GM12878 (cell line): ENCODE data around the gene DDX20. TPM values are rescaled to one million over a fixed set of nuclear protein-coding genes. Genes with fewer than 3 reads are reported as not detected.

Experiments
- ATAC-seq: fragments of 200-7000 bp; cut with Tn5 transposase; 3 replicates; pipeline ENCODE4 v1.9.1; 2020; ENCODE audit warnings: mild to moderate bottlenecking, moderate library complexity
- BruUV-seq: library from RNA; stranded (reverse); fragments of 400-500 nt; replicated peaks from 2 replicates; lab custom pipeline; 2021; lab: Mats Ljungman, UMichigan
- CTCF ChIA-PET: fragments of 300-600 bp; sonication (Branson Sonifier 250); formaldehyde crosslinking; extraction: SDS; loops from one replicate; lab custom pipeline; 2021; ENCODE audit warnings: inconsistent platforms; lab: Yijun Ruan, JAX
- POLR2A ChIA-PET: fragments of 350-600 bp; formaldehyde crosslinking; extraction: SDS; loops from one replicate; lab custom pipeline; 2021; ENCODE audit warnings: inconsistent platforms; lab: Charles Lee
- RAD21 ChIA-PET: fragments of 300-600 bp; sonication (Branson Sonifier 250); formaldehyde crosslinking; loops from one replicate; lab custom pipeline; 2023; ENCODE audit warnings: antibody characterized with exemption; ENCODE audit not compliant: unreplicated experiment; lab: Charles Lee
- SMC1A ChIA-PET: fragments of 300-600 bp; sonication (Branson Sonifier 250); formaldehyde crosslinking; loops from one replicate; lab custom pipeline; 2023; ENCODE audit not compliant: unreplicated experiment, uncharacterized antibody; lab: Charles Lee
- DNase-seq: peaks from one replicate; pipeline ENCODE4 v3.0.0-alpha.2; 2011; ENCODE audit warnings: low read depth, low spot score
- FAIRE-seq: peaks from 3 replicates; lab custom pipeline; 2011; peaks lifted over from hg19 to GRCh38; lab: Jason Lieb, UNC
- H2AFZ ChIP-seq: 2 replicates; pipeline ENCODE4 v1.6.0; 2011; ENCODE audit warnings: low read depth, low read length, control low read depth; ENCODE audit not compliant: control insufficient read depth
- H3K27ac ChIP-seq: 2 replicates; pipeline ENCODE4 v1.5.1; 2011; ENCODE audit warnings: control low read depth; ENCODE audit not compliant: control insufficient read depth, insufficient read depth
- H3K27me3 ChIP-seq, 2 experiments: replicated peaks in 1 of 2; 2 replicates each; pipeline versions ENCODE4 v1.6.0 to v1.6.1; 2011; ENCODE audit warnings: low read length in 1 of 2; ENCODE audit not compliant: control insufficient read depth in 2 of 2, insufficient read depth in 2 of 2
- H3K36me3 ChIP-seq, 2 experiments: 2 replicates each; pipeline ENCODE4 v1.5.1; 2011; ENCODE audit warnings: low read length in 1 of 2; ENCODE audit not compliant: control insufficient read depth in 2 of 2, insufficient read depth in 2 of 2
- H3K4me1 ChIP-seq: 2 replicates; pipeline ENCODE4 v1.6.1; 2011; ENCODE audit warnings: mild to moderate bottlenecking, low read length, moderate library complexity, mixed read lengths; ENCODE audit not compliant: control insufficient read depth, insufficient read depth
- H3K4me2 ChIP-seq: 2 replicates; pipeline ENCODE4 v1.6.0; 2011; ENCODE audit warnings: control low read depth; ENCODE audit not compliant: control insufficient read depth, insufficient read depth
- H3K4me3 ChIP-seq: fragments of 200-600 bp; sonication (generic); 2 replicates; pipeline ENCODE4 v1.5.1; 2016
- H3K79me2 ChIP-seq: 2 replicates; pipeline ENCODE4 v1.6.0; 2011; ENCODE audit warnings: low read length; ENCODE audit not compliant: control insufficient read depth, insufficient read depth
- H3K9ac ChIP-seq: 2 replicates; pipeline ENCODE4 v1.8.0; 2011; ENCODE audit warnings: low read length, control low read depth, mixed read lengths; ENCODE audit not compliant: control insufficient read depth, insufficient read depth
- H3K9me3 ChIP-seq: replicated peaks from 3 replicates; pipeline ENCODE4 v1.5.1; 2011; ENCODE audit warnings: mild to moderate bottlenecking, low read length; ENCODE audit not compliant: control insufficient read depth, insufficient read depth
- H4K20me1 ChIP-seq: 2 replicates; pipeline ENCODE4 v1.6.0; 2011; ENCODE audit not compliant: control insufficient read depth, insufficient read depth
- CHD1 ChIP-seq: IDR thresholded peaks from 2 replicates; pipeline ENCODE4 v1.6.1; 2012; ENCODE audit warnings: low read depth, low read length, improper control_type of control experiment
- CHD2 ChIP-seq: IDR thresholded peaks from 2 replicates; pipeline ENCODE4 v1.6.1; 2011; ENCODE audit warnings: low read depth, low read length, improper control_type of control experiment, borderline replicate concordance
- CREB1 ChIP-seq: IDR thresholded peaks from 2 replicates; pipeline ENCODE4 v1.6.1; 2012; ENCODE audit warnings: low read depth, mild to moderate bottlenecking, inconsistent platforms
- E2F4 ChIP-seq: IDR thresholded peaks from 2 replicates; pipeline ENCODE4 v1.6.1; 2012; ENCODE audit warnings: low read depth, low read length, improper control_type of control experiment
- E2F8 ChIP-seq: fragments of 450-650 bp; IDR thresholded peaks from 2 replicates; pipeline ENCODE4 v1.6.1; 2018; ENCODE audit warnings: mild to moderate bottlenecking, low read depth, moderate library complexity; ENCODE audit not compliant: partially characterized antibody
- HDAC2 ChIP-seq: fragments of 200-600 bp; sonication (generic); IDR thresholded peaks from 2 replicates; pipeline ENCODE4 v1.6.1; 2017
- MXI1 ChIP-seq: fragments of 150-350 bp; IDR thresholded peaks from 2 replicates; pipeline ENCODE4 v1.6.1; 2011; ENCODE audit warnings: low read depth, mild to moderate bottlenecking, inconsistent platforms, low read length, improper control_type of control experiment
- NFYA ChIP-seq: IDR thresholded peaks from 2 replicates; pipeline ENCODE4 v1.6.1; 2011; ENCODE audit warnings: low read depth, mild to moderate bottlenecking, low read length, improper control_type of control experiment, borderline replicate concordance
- POLR2AphosphoS2 ChIP-seq: IDR thresholded peaks from 2 replicates; pipeline ENCODE4 v1.6.1; 2011; ENCODE audit warnings: low read depth, mild to moderate bottlenecking, low read length, improper control_type of control experiment, moderate library complexity
- RELB ChIP-seq: fragments of 450-650 bp; IDR thresholded peaks from 2 replicates; pipeline ENCODE4 v1.6.1; 2017; ENCODE audit warnings: low read depth, mild to moderate bottlenecking, moderate library complexity
- REST ChIP-seq: IDR thresholded peaks from 2 replicates; pipeline ENCODE4 v1.6.1; 2012; ENCODE audit warnings: mild to moderate bottlenecking, low read depth, low read length
- SMAD5 ChIP-seq: IDR thresholded peaks from 2 replicates; pipeline ENCODE4 v1.6.1; 2016; ENCODE audit warnings: antibody characterized with exemption, low read depth
- SMC3 ChIP-seq: IDR thresholded peaks from 2 replicates; pipeline ENCODE4 v1.6.1; 2011; ENCODE audit warnings: low read length, improper control_type of control experiment, borderline replicate concordance
- SP1 ChIP-seq: IDR thresholded peaks from one replicate; pipeline ENCODE4 v1.6.1; 2011; ENCODE audit warnings: low read depth, low read length
- WGBS: methylation state at CpG from one replicate; pipeline ENCODE4 v1.1.6; 2016; ENCODE audit warnings: low lambda C conversion rate; ENCODE audit not compliant: insufficient replicate concordance, insufficient coverage; ENCODE audit errors: missing lambda C conversion rate; 5-methylcytosine and 5-hydroxymethylcytosine counted together
- in situ Hi-C: fragments of 300-500 bp; cut with MboI; formaldehyde crosslinking; loops from 9 replicates; pipeline ENCODE4 v1.14.3; 2018; ENCODE audit warnings: mixed read lengths
- intact Hi-C: fragments of 100-400 bp; cut with micrococcal nuclease; formaldehyde crosslinking; loops from one replicate; pipeline ENCODE4 v1.14.2; 2022; ENCODE audit not compliant: unreplicated experiment
- polyA plus RNA-seq, 11 experiments: library from polyadenylated mRNA; depleted of rRNA in 4 of 11; unstranded in 6 of 11; stranded (reverse) in 5 of 11; fragments of >200 nt; fragmentation: Nextera tagmentation in 4 of 11; fragmentation: Illumina TruSeq in 1 of 11; extraction: Ambion mirVana in 4 of 11; extraction: Trizol in 1 of 11; gene quantifications; 1 replicate in 1 of 11; 2 replicates in 10 of 11; pipeline versions ENCODE4 v1.2.1 to v1.2.3, GENCODE V29; 2011 to 2016; ENCODE audit warnings: inconsistent platforms in 2 of 11, missing spikeins in 2 of 11, low read depth in 1 of 11
- total RNA-seq, 4 experiments: library from RNA; depleted of rRNA in 3 of 4; stranded (reverse); fragments of >200 nt in 3 of 4; fragmentation: Illumina TruSeq in 1 of 4; extraction: Trizol in 1 of 4; gene quantifications; 2 replicates each; pipeline versions ENCODE4 v1.2.1 to v1.2.3, GENCODE V29; 2013 to 2021

DDX20 gene
- total and polyA plus RNA-seq, 10 of the 15 experiments (the other 5 are each of a cell fraction or from before 2014, with no cell fraction given), result 7.2 to 30.6 (median 25.1) TPM

- no peak for TF ChIP-seq SMC3
- TF ChIP-seq, all 136 proteins: peak for 0
Observed at GRCh38 chr1:111734856-111735255, 20.8 kb upstream of the DDX20 start (continued).

GRCh38 chr1:111735321-111735720, 20.4 kb upstream of the DDX20 start:
- H3K4me1 ChIP-seq, result peaks cover 11% of the 10 kb centered on the region
- H4K20me1 ChIP-seq, result no peaks in the 10 kb centered on the region
- no peak overlapping the region for H2AFZ ChIP-seq
- ATAC-seq (no peak), DNase-seq (no peak), FAIRE-seq (peak; percentile 31)
- H3K79me2 ChIP-seq, result no peaks in the 10 kb centered on the region
- H3K36me3 ChIP-seq, result no peaks in the 10 kb centered on the region
- RAD21 ChIA-PET, result no interaction called here
- H3K4me3 ChIP-seq, result no peak overlapping the region
- CTCF ChIA-PET, result interaction anchor here (1.9 kb wide), 1 partner anchor 34 kb away, joined by 6 read pairs; no protein-coding TSS in a partner anchor
- BruUV-seq, result no TSS peak
- in situ Hi-C loops, result no loop called here
- H3K9ac ChIP-seq, result no peak overlapping the region
- no peak overlapping the region for H3K27ac ChIP-seq
- peaks cover 0 to 5% of the 10 kb centered on the region in 2 experiments; a peak in 2 of 4 replicates for H3K27me3 ChIP-seq
- 92% methylated on average over 4 of the region's 4 CpGs for WGBS
- POLR2A ChIA-PET, result no interaction called here
- no peaks in the 10 kb centered on the region for H3K9me3 ChIP-seq
- no peak overlapping the region for H3K4me2 ChIP-seq
- SMC1A ChIA-PET, result interaction anchor here (1.6 to 4.8 kb wide), 3 partner anchors 21 to 227 kb away, joined by 3 to 31 read pairs (median 12); no protein-coding TSS in a partner anchor
- intact Hi-C loops, result no loop called here
- TF ChIP-seq CHD1 (no peak), MXI1 (no peak), E2F4 (no peak), POLR2AphosphoS2 (no peak), E2F8 (no peak), REST (no peak), SP1 (no peak), NFYA (no peak), CHD2 (no peak), CREB1 (no peak), SMAD5 (no peak), HDAC2 (no peak), RELB (no peak)
